GM21423 (cell line): ENCODE measurements around the gene THSD7B.
"Not testable (repeated sequence)": the region's sequence is repeated elsewhere in the genome, so short reads cannot be mapped to it uniquely, and the experiment has no call there.

ENCODE experiments used
- ATAC-seq: cut with Tn5 transposase; IDR thresholded peaks from one replicate; pipeline ENCODE4 v1.9.1; 2021; ENCODE audit warnings: mild to moderate bottlenecking, moderate library complexity; ENCODE audit not compliant: unreplicated experiment

THSD7B gene

DNA sequence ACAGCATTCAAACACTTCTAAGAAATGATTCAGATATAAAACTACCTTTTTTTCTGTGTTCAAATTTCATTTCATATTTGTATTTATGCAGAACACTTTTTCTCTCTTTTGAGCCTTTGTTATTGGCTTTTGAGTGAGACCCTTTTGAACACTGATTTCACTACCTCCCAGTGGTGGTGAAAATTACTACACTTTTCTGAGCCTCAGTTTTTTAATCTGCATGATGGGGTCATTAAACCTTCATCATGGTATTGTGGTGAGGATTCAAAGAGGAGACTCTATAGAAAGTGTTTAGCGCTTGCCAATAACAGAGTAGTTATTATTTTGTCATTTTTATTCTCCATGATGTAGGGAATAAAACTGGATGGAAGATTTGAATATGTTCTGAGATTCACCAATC, 169.8 kb downstream of the THSD7B start:
- no peak for ATAC-seq

DNA sequence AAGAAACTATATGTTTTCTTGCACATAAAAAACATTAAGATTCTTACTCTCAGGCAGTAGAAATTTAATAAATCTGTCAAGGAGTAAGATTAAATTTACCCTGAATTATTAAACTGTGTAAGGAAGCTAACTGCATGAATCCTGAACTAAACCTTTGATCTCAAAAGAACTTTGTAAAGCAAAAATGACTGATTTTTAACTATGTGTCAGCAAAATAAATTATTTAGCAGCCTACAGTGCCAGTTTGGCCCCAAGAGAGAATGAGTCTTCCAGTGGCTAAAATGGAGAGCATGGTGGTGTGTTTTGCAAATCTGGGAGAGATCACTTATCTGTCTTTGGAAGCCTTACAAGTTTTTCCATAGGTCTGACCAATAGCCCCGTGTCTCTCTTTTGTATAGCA, 190.7 kb downstream of the THSD7B start:
- ATAC-seq = no peak

DNA sequence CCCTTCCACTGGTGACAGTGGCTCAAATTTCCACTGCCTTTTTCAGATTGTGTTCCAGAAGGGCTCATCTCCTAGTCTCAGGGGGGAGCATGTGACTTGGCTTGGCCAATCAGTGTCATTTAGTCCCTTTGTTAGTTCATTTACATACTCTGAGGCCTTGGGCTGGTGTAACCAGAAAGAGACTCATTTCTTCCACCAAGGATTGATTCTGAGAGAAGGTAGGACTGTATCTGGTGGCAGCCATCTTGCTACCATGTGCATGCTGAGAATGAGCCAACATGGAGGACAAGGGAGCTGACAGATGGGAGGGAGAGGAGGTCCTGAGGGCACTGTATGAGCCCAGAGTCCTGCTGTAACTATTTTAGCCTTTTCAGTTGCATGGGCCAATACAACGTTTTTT, 191.7 kb downstream of the THSD7B start:
- no peak for ATAC-seq

DNA sequence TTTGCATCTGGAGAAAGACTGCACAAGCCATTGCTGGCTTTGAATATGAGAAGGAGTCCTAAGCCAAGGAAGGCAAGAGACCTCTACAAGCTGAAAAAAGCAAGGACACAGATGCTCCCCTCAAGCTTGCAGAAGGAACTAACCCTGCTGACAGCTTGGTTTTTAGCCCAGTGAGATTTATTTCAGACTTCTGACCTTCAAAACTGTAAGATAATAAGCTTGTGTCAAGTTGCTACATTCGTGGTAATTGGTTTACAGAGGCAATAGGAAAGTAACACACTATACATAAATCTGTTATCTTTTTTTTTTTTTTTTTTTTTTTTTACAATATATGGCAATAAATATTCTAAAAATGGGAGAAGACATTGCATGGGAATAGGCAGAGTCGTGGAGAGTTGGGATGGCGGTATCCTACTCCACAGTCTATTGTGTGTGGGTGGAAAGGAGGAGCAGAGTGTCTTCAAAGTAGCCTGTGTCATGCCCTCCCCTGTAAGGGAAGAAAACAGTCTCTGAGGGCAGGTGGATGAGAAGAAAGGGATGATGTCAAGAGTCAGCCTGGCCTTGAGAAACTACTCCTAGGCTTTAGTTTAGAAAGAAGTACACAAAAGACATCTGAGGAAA, 196.9 kb downstream of the THSD7B start:
- no peak for ATAC-seq

DNA sequence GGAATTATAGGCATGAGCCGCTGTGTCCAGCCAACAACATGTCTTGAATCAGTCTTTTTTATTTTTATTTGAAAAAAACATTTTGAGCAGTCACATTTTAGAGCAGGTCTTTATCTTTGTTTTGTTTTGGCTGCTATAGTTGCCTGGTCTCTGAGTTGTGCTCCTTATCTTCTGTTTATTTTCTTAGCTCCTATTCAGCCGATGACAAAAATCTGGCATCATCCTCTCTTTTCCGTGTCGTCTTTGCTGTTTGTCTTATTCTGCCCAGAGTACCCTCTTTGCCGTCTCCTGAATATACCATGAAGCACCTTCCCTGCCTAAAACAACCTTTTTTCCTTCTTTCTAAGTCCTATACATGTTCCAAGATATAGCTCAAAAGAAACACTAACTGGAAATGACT, 201.1 kb downstream of the THSD7B start:
- no peak for ATAC-seq

DNA sequence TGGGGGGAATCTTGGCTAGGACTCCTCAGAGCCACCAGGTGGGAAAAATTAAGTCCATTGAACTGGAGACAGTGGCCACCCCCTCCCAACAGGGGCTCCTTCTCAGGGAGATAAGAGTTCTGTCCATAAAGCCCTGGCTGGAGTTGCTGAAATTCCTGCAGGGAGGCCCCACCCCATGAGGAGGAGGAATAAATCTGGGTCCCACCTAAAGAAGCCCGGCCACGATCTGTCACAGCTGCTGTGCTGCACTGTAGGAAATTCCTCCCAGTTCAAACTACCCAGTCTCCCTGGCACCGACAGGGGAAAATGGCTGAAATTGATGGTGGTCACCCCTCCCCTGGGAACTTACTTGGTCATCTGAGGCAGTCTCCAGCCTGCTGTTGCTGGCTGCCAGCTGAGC, 215.0 kb downstream of the THSD7B start:
- no peak for ATAC-seq

DNA sequence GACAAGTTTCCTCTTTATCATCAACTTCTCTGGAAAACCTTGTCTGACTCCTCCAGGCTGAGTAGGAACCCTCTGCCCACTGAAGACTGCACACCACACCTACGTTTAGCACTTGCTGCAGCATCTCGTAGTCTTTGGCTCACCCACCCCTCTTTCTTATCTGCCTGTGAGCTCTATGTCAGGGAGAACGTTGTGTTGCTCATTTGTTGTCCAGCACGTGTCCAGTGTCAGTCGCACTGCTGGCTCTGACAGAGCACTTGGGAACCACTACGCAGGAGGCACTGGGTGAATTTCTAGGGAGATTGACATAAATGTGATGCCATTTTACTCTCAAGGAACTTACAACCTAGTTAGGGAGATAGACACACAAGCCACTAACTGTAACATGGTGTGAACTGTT, 216.3 kb downstream of the THSD7B start:
- not testable (repeated sequence) for ATAC-seq

DNA sequence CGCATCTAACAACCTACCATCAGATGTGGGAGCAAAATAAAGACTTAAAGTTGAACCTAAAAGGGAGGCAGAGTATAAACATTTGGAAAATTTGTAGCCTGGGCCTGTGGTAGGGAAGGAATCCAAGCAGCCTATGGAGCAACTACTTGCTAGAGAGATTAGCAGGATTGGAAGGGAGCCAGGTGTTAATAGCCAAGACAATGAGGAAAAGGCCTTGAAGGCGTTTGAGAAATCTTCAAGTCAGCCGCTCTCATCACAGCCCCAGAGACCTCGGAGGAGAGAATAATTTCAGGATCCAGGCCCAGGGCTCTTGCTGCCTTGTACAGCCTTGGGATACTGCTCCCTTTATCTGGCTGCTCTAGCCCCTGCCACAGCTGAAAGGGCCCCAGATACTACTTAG, 219.7 kb downstream of the THSD7B start:
- ATAC-seq = no peak

DNA sequence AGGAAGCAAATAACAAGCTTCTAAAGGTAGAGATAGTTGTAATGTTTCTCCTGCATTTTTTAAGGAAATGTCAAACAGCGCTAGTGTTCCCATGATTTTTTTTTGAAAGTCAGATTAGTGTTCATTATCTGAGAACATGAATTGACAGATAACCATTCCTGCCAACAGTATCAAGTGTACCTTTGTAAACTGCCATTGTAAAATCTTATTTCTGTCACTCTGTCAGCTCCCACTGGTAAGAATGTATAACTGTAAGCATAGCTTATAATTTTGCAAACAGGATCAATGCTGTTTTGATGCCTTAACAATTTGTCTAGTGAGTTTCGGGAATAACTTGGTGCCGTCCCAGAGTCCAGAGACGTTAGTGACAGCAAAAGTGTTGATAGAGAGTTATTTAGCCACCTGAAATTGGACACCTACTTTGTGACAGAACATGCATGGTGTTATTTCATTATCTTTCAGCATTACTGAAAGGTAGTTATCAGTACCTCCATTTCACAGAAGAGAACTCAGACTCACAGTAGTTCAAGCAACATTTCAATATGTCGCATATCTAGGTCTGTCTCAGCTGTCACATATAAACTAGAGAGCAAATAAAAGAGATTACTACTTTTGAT, 221.4 kb downstream of the THSD7B start:
- ATAC-seq = no peak

DNA sequence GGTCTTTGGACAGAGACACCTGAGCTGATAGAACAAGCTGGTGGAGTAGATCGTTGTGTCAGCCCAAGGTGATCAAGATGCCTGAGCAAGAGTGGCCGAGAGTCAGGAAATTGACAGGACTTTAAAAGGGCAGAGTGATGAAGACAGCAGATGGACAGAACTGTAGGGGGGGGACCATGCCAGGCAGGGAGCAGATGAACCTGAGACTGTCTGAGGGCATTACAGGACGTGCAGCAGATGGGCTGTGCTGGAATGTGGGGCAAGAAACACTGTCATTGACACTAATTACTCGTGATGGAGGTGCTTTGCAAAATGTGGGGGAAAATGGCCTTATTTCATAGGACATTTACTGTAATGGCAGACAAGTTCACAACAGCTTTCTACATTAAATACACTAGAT, 225.0 kb downstream of the THSD7B start:
- no peak for ATAC-seq

DNA sequence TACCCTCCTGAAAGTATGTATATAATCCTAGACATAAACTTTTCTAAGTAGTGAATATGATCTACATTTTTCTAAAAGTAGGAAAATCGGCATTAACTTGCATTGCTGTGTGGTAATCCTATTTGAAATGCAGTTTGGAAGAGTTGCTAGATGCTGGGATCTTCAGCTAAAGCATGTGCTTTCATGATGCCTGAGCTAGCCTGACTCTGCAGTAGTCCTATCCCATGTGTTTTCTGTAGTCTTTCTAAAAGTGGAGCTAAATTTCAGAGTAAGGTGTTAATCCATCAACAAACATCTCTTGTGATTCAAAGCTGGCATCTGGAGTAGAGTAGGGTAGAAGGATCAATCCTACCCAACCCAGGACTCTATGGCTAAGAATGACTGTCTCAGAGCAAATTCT, 229.4 kb downstream of the THSD7B start:
- ATAC-seq = no peak

DNA sequence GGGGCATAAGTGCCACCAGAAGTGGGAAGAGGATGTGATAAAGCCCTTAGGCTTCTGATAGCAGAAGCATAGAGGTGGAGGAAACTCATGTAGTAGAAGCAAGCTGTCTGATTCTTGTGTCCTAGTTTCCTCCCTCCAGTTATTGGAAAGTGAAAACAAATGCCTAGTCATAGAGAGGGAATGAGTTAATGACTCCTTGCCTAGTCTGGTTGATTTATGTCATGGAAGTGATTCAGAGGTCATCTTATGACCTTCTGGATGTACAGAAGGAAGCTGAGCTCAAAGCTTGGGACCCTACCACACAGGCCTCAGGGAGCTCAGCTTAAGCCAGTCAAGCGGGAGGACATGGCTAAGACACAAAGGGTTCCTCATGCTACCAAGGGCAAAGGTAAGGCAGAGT, 232.2 kb downstream of the THSD7B start:
- no peak for ATAC-seq

DNA sequence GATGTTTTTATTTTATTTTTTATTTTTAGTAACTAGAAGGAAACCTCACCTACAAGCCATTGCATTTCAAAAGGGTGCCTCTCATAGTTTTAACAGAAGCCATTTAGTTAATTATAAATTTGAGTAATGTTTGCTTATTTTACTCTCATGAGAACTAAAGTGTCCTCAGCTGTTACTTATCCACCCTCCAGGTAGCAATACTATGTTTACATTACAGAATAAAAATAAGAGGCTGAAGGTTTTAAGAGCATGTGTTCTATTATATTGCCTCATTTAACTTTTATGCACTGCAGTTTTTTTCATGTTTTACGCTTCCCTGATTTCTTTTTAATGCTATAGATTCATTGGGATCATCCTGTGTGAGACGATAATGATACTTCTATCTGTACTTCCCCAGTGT, 235.5 kb downstream of the THSD7B start:
- no peak for ATAC-seq

DNA sequence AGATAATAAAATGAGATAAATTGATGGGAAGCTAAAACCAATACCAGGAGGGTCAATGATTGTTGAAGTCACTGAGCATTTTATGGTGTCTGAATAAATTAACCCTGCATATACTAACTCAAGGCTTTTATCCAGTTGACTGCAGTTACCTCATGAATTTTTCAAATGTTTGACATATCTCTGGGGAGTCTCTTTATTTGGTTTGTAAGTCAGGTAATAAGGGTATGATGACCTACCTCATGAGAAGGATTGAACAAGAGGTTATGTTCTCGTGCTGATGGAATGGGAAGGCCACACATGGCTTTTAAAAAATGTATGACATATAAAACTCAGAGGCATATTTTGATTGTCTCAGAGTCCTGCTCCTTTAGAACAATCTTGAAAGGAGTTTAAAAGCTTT, 237.6 kb downstream of the THSD7B start:
- no peak for ATAC-seq

DNA sequence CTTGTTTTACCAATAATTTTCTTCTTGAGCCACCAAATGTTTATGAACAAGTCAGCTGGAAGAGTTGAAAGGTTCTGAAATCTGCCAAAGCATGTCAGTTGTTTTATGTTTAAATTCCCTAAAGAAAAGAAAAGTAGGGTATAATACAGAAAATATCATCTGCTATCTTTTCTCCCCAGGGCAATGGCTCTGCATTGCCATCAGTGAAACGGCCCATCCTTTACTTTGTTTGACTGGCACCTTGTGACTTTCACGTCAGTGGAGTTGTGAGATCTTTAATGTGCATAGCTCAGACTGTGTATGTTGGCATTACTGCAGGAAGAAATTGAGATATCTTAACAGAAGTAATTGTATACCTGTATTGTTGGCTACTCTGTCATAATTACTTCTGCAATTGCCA, 239.9 kb downstream of the THSD7B start:
- no peak for ATAC-seq

DNA sequence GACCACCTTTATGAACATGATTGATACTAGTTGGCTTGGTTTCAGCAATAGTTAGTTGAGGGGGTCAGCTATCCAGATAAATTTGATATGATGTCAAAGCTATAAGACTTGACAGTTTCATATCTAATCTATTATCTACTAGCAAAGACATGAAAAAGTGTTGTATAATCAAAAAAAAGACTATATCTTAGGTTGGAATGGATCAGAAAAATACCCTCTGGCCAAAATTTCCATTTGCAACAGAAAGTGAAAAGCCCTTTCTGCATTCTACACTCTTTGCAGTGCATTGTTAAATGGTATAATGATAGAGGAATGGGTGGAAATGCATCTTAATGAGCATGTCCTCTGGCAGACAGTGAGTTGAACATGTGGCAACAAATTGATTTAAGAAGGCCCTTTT, 242.6 kb downstream of the THSD7B start:
- no peak for ATAC-seq

DNA sequence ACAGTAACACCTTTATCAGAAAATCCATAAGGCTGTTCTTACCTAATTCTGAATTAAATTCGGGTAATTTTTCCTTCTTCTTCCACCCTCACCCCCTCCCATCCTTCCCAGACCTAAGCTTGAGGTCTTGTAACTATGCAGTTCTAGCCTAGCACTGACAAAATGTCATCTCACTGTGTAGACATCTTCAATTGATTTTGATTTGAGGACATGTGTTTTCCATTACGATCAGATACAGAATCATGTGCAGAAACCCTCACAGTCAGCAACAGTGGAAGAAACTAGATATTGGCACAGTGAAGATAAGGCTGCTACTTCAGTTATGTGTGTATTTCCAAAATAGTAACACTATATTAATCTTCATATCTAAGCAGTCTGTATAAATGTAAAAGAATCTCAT, 244.6 kb downstream of the THSD7B start:
- no peak for ATAC-seq

DNA sequence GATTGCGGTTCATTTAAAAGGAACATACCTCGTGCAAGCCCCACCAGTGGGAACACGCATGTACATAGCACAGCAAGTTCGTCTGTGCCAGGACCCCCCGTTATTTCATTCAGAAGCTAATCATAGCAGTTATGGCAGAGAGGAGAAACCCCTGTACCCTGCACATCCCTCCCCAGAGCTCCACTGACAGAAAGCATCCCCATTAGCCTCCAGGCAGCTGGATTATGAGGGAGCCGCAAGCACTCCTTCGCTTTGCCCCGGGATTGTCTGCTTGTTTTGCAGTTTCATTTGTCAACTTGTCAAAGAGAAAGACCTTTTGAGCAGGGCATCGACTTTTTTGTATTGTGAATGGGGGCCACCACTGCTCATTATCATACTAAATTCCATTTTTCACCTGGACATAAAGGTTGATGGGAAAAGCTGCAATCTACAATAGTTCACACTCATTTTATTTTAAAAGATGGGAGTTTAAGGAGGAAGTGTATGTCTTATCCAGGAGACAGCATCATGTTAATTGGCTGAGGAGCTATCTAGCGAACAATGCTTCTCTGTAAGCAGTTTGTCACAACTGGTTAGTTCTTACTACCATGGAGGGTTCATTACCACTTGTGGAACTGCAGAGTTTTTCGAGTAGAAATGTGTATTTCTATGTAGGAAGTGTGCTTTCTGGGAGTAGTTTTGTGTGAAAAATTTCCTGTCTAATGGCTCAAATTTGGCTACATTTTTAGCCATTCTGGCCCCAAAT, 255.3 kb downstream of the THSD7B start:
- ATAC-seq = no peak

DNA sequence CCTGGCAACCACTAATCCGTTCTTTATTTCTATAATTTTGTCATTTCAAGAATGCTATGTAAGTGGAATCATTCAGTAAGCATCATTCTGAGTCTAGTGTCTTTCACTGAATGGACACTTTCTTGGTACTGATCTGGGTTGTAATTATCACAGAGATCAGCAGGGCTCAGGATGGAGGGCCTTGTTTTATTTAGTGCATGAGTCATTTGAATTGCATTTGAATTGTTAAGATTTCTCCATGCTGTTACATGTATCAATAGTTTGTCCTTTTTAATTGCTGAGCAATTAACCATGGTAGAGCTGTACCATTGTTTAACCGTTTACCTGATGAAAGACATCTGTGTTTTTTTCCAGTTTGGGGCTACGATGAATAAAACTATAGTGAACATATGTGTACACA, 256.4 kb downstream of the THSD7B start:
- ATAC-seq = no peak

DNA sequence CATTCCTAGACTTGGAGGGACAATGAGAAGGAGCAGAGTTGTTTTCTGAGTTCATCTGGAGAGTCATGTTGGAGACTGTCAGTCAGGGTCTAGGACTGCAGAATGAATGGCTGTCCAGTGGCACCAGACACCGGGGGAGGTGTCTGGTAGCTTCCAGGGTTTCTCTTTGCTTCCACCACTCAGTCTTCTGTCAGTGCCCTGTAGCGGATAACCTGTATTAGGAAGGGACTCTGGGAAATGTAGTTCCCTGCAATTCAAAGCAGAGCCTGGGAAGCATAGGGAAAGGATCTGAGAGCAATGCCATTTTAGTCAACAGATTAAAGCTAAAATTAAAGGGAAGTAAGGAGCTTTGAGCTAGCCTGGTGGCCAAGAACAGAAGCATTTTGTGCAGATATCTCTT, 257.9 kb downstream of the THSD7B start:
- ATAC-seq = no peak

DNA sequence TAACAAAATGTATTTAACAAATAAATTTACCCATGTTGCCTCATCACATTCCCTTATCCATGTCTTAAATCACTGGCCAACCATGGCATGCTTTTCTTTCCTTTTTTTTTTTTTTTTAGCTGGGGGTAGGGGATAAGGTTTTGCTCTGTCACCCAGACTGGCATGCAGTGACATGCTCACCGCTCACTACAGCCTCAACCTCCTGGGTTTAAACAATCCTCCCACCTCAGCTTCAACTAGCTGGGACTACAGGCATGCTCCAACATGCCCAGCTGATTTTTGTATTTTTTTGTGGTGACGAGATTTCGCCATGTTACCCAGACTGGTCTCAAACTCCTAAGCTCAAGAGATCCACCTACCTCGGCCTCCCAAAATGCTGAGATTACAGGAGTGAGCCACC, 266.4 kb downstream of the THSD7B start:
- ATAC-seq = no peak

DNA sequence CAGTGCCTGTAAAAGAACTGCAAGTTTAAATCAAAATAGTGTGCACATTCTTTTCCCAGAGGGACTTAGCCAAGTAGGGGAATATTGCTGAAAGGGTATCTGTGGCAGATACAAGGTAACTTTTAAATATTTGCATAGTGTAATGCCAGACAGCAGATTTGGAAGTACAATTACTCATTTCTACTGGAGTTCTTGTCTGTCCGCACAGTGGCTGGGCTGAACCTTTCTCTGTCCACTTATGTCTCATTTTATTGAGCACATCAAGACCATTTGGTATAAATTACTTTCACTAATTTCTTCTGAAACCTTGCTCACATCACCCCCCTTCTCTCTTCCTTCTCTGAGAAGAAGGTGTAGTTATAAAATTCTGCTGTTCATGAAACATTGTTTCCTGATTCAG, 271.3 kb downstream of the THSD7B start:
- no peak for ATAC-seq
